ENCODE measurements around the gene CRYGC. TPM values are rescaled to one million over a fixed set of nuclear protein-coding genes. Genes with fewer than 3 reads are reported as not detected.

The CRYGC gene
- polyA plus RNA-seq, 12 donors = not detected

- DNase-seq = no peak
Measured at GRCh38 chr2:208096080-208096479, 33.5 kb downstream of the CRYGC start.

DNA sequence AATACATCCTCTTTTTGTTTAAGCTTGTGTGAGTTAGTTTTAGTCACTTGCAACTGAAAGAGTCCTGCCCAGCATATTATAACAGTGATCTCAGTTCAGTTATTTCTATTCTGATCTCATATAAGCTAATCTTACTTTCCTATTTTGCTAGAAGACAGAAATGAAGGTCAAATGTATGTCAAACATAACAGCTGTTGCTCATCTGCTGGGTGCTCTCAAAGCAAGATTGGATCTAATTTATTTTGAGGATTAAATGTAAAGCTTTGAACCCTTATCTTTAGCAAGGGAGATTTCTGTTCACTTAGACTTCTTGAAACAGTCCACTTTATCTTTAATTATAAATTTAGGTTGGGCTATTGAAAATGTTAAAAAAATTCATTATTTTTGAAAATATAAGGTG lies 36.5 kb downstream of the CRYGC start:
- DNase-seq = no peak

DNA sequence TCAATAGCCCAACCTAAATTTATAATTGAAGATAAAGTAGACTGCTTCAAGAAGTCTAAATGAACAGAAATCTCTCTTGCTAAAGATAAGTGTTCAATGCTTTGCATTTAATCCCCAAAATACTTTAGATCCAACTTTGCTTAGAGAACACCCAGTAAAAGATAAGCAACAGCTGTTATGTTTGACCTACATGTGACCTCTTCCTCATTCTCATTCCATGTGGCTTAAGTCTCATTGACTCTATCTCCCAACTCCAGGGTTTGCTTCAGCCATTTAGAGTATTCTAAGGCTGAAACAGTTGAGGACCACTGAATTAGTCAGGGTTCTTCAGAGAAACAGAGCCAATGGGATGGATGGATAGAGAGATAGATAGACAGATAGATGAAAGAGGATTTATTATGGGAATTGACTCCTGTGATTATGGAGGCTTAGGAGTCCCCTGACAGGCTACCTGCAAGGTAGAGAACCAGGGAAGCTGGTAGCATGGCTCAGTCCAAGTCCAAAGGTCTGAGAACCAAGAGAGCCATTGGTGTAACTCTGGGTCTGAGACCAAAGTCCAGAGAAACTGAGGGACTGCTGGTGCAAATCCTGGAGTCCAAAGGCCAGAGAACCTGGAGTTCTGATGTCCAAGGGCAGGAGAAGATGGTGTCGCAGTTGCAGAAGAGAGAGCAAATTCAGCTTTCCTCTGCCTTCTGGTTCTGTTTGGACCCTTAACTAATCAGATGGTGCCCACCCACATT lies 37.4 kb downstream of the CRYGC start:
- no peak for DNase-seq

DNA sequence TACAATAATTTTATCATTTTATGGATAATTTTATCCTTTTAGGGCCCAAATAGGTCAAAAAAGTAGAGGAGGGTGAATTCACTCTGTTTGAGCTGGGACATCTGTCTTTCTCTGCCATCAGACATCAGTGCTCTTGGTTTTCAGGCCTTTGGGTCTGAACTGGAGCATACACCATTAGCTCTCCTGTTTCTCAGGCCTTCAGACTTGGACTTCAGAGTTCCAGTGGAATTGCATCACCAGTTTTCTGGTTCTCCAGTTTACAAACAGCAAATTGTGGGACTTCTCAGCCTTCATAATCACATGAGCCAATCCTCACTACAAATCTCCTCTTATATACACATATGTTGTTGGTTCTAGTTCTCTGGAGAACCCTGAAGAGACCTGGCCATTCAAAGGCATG lies 39.2 kb downstream of the CRYGC start:
- DNase-seq = no peak

- DNase-seq = no peak
Measured at GRCh38 chr2:208086029-208086428, 43.6 kb downstream of the CRYGC start.

- DNase-seq = no peak
Measured at GRCh38 chr2:208083807-208084206, 45.8 kb downstream of the CRYGC start.

Other genes starting within 250 kb of the CRYGC start
- 10 to 100 TPM in 1 of 12 donors, 1 to 10 TPM in 10, not detected in 1; 6.5 to 11.7 (median 8.1) TPM for gene PLEKHM3, start 104.3 kb downstream of the CRYGC start, polyA plus RNA-seq (ENCODE audit: insufficient read length in 12 of 12)
- gene CRYGD, start 5.3 kb downstream of the CRYGC start, polyA plus RNA-seq (ENCODE audit: insufficient read length in 12 of 12) = not detected
- not detected for gene CRYGB, start 16.3 kb upstream of the CRYGC start, polyA plus RNA-seq (ENCODE audit: insufficient read length in 12 of 12)
- gene CRYGA, start 33.8 kb upstream of the CRYGC start, polyA plus RNA-seq (ENCODE audit: insufficient read length in 12 of 12) = not detected
- not detected for gene C2orf80, start 60.2 kb upstream of the CRYGC start, polyA plus RNA-seq (ENCODE audit: insufficient read length in 12 of 12)
- gene IDH1, start 125.2 kb upstream of the CRYGC start, polyA plus RNA-seq (ENCODE audit: insufficient read length in 12 of 12) = 10 to 100 TPM in 11 of 12 donors, not detected in 1; 32.4 to 60.7 (median 44.2) TPM
- 10 to 100 TPM in 11 of 12 donors, not detected in 1; 14.0 to 25.0 (median 19.6) TPM for gene PIKFYVE, start 136.4 kb upstream of the CRYGC start, polyA plus RNA-seq (ENCODE audit: insufficient read length in 12 of 12)